Sigmoid colon (tissue), 7 donors: Measurements from ENCODE around the gene C22orf31. TPM values are rescaled to one million over a fixed set of nuclear protein-coding genes. Genes with fewer than 3 reads are reported as not detected.

Source experiments
- DNase-seq: peaks from one replicate; pipeline ENCODE4 v3.0.0-alpha.2; 2019
- H3K27ac ChIP-seq, 4 donors: fragments of 200-600 bp; sonication (generic); one replicate each; pipeline ENCODE4 v1.5.1; 2016 to 2019; ENCODE audit warnings: mild to moderate bottlenecking in 1 of 4
- H3K27me3 ChIP-seq, 3 donors: fragments of 200-600 bp; sonication (generic); one replicate each; pipeline ENCODE4 v1.5.1; 2019; ENCODE audit warnings: mild to moderate bottlenecking in 1 of 3
- H3K36me3 ChIP-seq, 4 donors: fragments of 200-600 bp; sonication (generic); one replicate each; pipeline ENCODE4 v1.5.1; 2016 to 2019
- H3K4me1 ChIP-seq, 4 donors: fragments of 200-600 bp; sonication (generic); one replicate each; pipeline ENCODE4 v1.5.1; 2017 to 2019
- H3K4me3 ChIP-seq, 4 donors: fragments of 200-600 bp; sonication (generic); one replicate each; pipeline ENCODE4 v1.5.1; 2017 to 2019; ENCODE audit warnings: mild to moderate bottlenecking in 2 of 4, moderate library complexity in 1 of 4
- H3K9me3 ChIP-seq, 4 donors: fragments of 200-600 bp in 3 of 4; sonication (generic) in 3 of 4; one replicate each; pipeline versions ENCODE4 v1.5.1 to v1.6.1; 2013 to 2019
- CTCF ChIP-seq, 4 experiments: fragments of 450-650 bp in 3 of 4; fragments of 200-600 bp in 1 of 4; IDR thresholded peaks; one replicate each; pipeline ENCODE4 v1.5.1; 2016 to 2019; ENCODE audit warnings: antibody characterized with exemption in 4 of 4, mild to moderate bottlenecking in 3 of 4, moderate library complexity in 2 of 4
- EP300 ChIP-seq, 4 donors: sonication (generic); formaldehyde crosslinking; IDR thresholded peaks; one replicate each; pipeline ENCODE4 v1.6.1; 2017; ENCODE audit warnings: antibody characterized with exemption in 4 of 4
- POLR2A ChIP-seq, 2 donors: fragments of 450-650 bp; IDR thresholded peaks; one replicate each; pipeline ENCODE4 v1.6.1; 2016; ENCODE audit warnings: antibody characterized with exemption in 2 of 2, mild to moderate bottlenecking in 2 of 2, moderate library complexity in 2 of 2
- POLR2AphosphoS5 ChIP-seq, 4 donors: sonication (generic); formaldehyde crosslinking; IDR thresholded peaks; one replicate each; pipeline ENCODE4 v1.6.1; 2017; ENCODE audit warnings: antibody characterized with exemption in 4 of 4
- WGBS, 2 donors: extraction: QIAGEN DNeasy Blood & Tissue Kit; methylation state at CpG; one replicate each; pipeline ENCODE4 v1.1.7; 2013; 5-methylcytosine and 5-hydroxymethylcytosine counted together
- intact Hi-C: fragments of 100-400 bp; cut with DNase I; formaldehyde crosslinking; loops from one replicate; pipeline ENCODE4 v1.15.1; 2023
- polyA plus RNA-seq, 3 donors: library from polyadenylated mRNA; stranded (reverse); fragments of 200-250 nt; gene quantifications; one replicate each; pipeline ENCODE4 v1.2.3, GENCODE V29; 2013
- total RNA-seq, 4 donors: library from RNA; depleted of rRNA; stranded (reverse); fragments of >200 nt; gene quantifications; one replicate each; pipeline ENCODE4 v1.1.0, GENCODE V29; 2016
- donor health status: healthy with polysubstance abuse.
- donor health status: Bipolar disorder and iron deficiency.
- donor health status: healthy.

C22orf31 gene
- total and polyA plus RNA-seq, 7 donors = 0.60 TPM; not detected in 6

DNA sequence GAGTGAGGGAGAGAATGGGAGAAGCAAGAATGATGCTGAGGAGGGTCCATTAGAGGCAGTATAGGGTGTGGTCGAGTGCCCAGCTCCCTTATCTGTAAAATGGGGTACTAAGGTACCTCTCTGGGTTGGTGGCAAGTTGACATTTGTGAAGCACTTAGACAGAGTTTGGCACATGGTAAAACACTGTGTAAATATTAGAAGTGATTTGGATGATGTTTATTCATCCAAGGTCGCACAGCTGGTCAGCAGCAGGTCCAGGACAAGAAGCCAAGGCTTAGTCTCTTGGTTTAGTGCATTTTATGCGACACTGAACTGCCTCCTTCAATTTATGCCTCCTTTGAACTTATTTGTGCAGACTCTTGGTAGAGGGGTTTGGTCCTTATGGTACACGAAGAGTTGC lies 30.6 kb upstream of the C22orf31 start:
- Histone ChIP-seq H3K27me3 (no peaks in the 10 kb centered on the region), H3K9me3 (no peaks in the 10 kb centered on the region), H3K4me1 (peaks cover 0 to 14% (median 8%) of the 10 kb centered on the region in 4 donors), H3K27ac (peak overlapping the region in 1 of 4 donors; percentile 51), H3K4me3 (no peak overlapping the region), H3K36me3 (peaks cover 0 to 5% (median 0%) of the 10 kb centered on the region in 4 donors)
- intact Hi-C loops = no loop called here
- no peak for TF ChIP-seq POLR2A (IDR thresholded peaks at IDR 0.05)
- TF ChIP-seq EP300 (IDR thresholded peaks at IDR 0.05) = no peak
- no peak for TF ChIP-seq POLR2AphosphoS5 (IDR thresholded peaks at IDR 0.05)
- TF ChIP-seq CTCF (IDR thresholded peaks at IDR 0.05) = no peak
- no peak for DNase-seq
- 36 to 59% methylated on average over 4 of the region's 4 CpGs for whole genome bisulfite sequencing, 2 donors

GRCh38 chr22:29090039-29090438 lies 28.4 kb upstream of the C22orf31 start:
- intact Hi-C loops = no loop called here
- peaks cover 0 to 3% (median 0%) of the 10 kb centered on the region in 4 donors for H3K36me3 ChIP-seq

DNA sequence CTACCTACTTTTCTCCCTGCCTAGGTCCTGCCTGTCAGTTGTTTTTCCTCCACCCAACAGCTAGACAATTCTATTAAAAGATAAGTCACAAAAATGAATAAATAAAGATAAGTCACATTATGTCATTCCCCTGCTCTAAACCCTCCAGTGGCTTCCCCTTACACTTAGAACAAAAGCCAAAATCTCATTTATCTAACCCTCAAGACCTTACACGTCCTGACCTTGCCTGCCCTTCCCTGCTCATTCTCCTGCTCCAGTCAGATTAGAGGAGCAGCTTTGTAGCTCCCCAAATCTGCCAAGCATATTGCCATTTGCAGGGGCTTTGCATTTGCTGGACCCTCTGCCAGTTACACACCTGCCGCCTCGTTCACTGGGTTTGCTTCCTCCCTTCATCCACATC lies 27.9 kb upstream of the C22orf31 start:
- no peak for TF ChIP-seq POLR2AphosphoS5 (IDR thresholded peaks at IDR 0.05)
- no peak for TF ChIP-seq EP300 (IDR thresholded peaks at IDR 0.05)
- no peak for TF ChIP-seq CTCF (IDR thresholded peaks at IDR 0.05)
- TF ChIP-seq POLR2A (IDR thresholded peaks at IDR 0.05) = no peak
- Histone ChIP-seq H3K9me3 (no peaks in the 10 kb centered on the region), H3K27me3 (no peaks in the 10 kb centered on the region), H3K4me3 (no peak overlapping the region), H3K4me1 (peaks cover 0 to 14% (median 8%) of the 10 kb centered on the region in 4 donors), H3K27ac (no peak overlapping the region), H3K36me3 (no peaks in the 10 kb centered on the region)
- intact Hi-C loops = no loop called here
- DNase-seq = no peak
- WGBS, 2 donors = 60 to 61% methylated on average over 3 of the region's 3 CpGs

More at GRCh38 chr22:29090039-29090438, 28.4 kb upstream of the C22orf31 start:
- no peak for DNase-seq
- TF ChIP-seq CTCF (IDR thresholded peaks at IDR 0.05) = no peak
- Histone ChIP-seq H3K4me1 (peaks cover 0 to 14% (median 8%) of the 10 kb centered on the region in 4 donors), H3K9me3 (no peaks in the 10 kb centered on the region), H3K27ac (no peak overlapping the region), H3K4me3 (no peak overlapping the region), H3K27me3 (no peaks in the 10 kb centered on the region)
- WGBS, 2 donors = 80 to 84% methylated on average over 3 of the region's 3 CpGs

DNA sequence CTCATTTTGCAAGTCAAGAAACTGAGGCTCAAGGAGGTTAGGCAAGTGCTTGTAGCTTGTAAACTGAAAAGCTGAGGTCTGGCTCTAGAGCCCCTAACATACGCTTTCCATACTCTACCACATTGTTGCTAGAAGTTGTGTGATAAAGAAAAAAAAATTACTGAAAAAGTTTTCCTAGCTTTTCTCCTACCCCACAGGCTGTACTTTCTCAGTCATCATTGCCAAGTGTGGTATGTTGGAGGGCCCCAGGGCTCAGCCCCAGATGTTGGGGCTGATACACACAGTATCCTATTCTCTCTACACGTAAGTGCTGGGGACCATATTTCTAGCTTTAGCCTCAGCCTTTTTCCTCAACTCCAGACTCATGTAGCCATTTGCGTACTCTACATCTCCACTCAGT lies 27.2 kb upstream of the C22orf31 start:
- no peak overlapping the region for H3K27ac ChIP-seq
- H3K4me3 ChIP-seq = no peak overlapping the region
- no peaks in the 10 kb centered on the region for H3K27me3 ChIP-seq
- TF ChIP-seq EP300 (IDR thresholded peaks at IDR 0.05) (no peak), POLR2A (IDR thresholded peaks at IDR 0.05) (no peak), POLR2AphosphoS5 (IDR thresholded peaks at IDR 0.05) (no peak), CTCF (IDR thresholded peaks at IDR 0.05) (no peak)
- peaks cover 0 to 9% (median 6%) of the 10 kb centered on the region in 4 donors for H3K4me1 ChIP-seq
- DNase-seq = no peak
- H3K36me3 ChIP-seq = no peaks in the 10 kb centered on the region
- WGBS, 2 donors = 98 to 99% methylated on average over 3 of the region's 3 CpGs
- H3K9me3 ChIP-seq = no peaks in the 10 kb centered on the region
- intact Hi-C loops = no loop called here

GRCh38 chr22:29087012-29087411 lies 25.4 kb upstream of the C22orf31 start:
- H3K27me3 ChIP-seq = no peaks in the 10 kb centered on the region
- no peak overlapping the region for H3K4me3 ChIP-seq
- H3K27ac ChIP-seq = no peak overlapping the region
- intact Hi-C loops = no loop called here
- no peaks in the 10 kb centered on the region for H3K4me1 ChIP-seq
- no peak for DNase-seq
- no peaks in the 10 kb centered on the region for H3K36me3 ChIP-seq
- H3K9me3 ChIP-seq = no peaks in the 10 kb centered on the region
- TF ChIP-seq POLR2A (IDR thresholded peaks at IDR 0.05) = no peak
- TF ChIP-seq EP300 (IDR thresholded peaks at IDR 0.05) = no peak
- no peak for TF ChIP-seq POLR2AphosphoS5 (IDR thresholded peaks at IDR 0.05)
- no peak for TF ChIP-seq CTCF (IDR thresholded peaks at IDR 0.05)
- 93 to 96% methylated on average over 2 of the region's 2 CpGs for whole genome bisulfite sequencing, 2 donors
